Rectal smooth muscle tissue (tissue), 1 donor: ENCODE measurements around the gene ADAMTS12.
"Not testable (repeated sequence)": the region's sequence is repeated elsewhere in the genome, so short reads cannot be mapped to it uniquely, and the experiment has no call there.

Source experiments
- H3K27ac ChIP-seq: one replicate; pipeline ENCODE4 v1.7.0; 2013; ENCODE audit warnings: low read depth, low read length, inconsistent platforms
- H3K27me3 ChIP-seq: one replicate; pipeline ENCODE4 v1.7.0; 2013; ENCODE audit warnings: low read length; ENCODE audit not compliant: control insufficient read depth, insufficient read depth
- H3K36me3 ChIP-seq: one replicate; pipeline ENCODE4 v1.7.0; 2013; ENCODE audit warnings: low read length; ENCODE audit not compliant: control insufficient read depth, insufficient read depth
- H3K4me1 ChIP-seq: one replicate; pipeline ENCODE4 v1.7.0; 2013; ENCODE audit warnings: low read length; ENCODE audit not compliant: control insufficient read depth, insufficient read depth
- H3K4me3 ChIP-seq: one replicate; pipeline ENCODE4 v1.7.0; 2013; ENCODE audit warnings: low read length
- H3K9ac ChIP-seq: one replicate; pipeline ENCODE4 v1.7.0; 2013; ENCODE audit warnings: low read length

ADAMTS12 gene

DNA sequence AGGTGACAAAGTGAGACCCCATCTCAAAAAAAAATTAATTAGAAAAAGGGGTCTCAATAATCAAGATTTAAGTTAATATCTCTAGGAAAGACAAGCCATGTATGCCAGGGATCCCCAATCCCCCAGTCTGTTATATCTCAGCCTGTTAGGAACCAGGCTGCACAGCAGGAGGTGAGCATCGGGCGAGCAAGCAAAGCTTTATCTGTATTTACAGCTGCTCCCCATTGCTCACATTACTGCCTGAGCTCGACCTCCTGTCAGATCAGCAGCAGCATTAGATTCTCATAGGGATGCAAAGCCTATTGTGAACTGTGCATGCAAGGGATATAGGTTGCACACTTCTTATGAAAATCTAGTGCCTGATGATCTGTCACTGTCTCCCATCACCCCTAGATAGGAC is 334.2 kb downstream of the ADAMTS12 start:
- Histone ChIP-seq H3K36me3 (no peaks in the 10 kb centered on the region), H3K4me3 (no peak overlapping the region), H3K4me1 (no peaks in the 10 kb centered on the region), H3K9ac (no peak overlapping the region), H3K27ac (no peak overlapping the region), H3K27me3 (no peaks in the 10 kb centered on the region)

DNA sequence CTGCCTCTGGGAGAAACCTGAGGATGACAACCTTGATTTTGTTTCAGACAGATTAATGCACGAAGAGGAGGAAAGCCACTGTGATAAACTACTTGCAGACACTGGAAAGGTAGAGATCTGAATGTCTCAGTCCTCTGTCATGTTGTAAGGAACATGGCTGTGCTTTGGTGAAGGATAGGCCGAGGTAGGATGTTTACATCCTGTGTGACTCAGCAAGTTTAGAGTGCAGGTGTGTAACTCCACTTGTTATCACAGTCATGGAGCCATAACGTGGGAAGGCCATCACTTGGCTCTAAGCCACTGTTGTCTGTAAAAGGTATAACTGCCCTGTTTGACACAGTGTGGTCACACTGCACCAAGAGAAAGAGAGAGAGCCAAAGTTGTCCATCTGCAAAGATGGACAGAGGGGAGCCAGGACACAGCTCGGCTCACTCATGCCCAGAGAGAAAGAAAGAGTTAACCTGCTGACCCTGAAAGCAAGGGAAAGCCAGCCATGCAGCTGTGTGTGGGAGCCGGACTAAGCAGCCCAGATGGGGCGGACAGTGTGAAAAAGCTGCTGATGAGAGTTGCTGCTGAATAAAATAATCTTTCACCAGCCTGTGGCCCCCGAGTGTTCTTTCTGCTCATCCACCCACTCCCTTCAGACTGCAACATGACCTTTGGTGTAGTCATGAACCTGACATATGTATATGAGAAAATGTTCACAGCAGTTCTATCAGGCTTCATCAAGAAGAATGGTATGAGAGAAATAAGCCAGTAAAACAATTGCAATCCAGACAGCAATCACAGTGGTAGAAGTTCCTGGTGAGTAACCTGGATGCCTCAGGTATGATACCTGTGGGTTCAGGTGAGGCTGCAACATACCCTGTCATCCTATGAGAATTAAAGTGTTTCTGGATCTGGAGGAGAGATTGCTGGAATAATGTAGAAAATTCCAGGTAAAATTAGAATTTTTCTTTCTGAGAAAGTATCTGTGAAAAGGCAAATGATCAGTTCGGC is 335.2 kb downstream of the ADAMTS12 start:
- H3K27me3 ChIP-seq: no peaks in the 10 kb centered on the region
- H3K4me3 ChIP-seq: no peak overlapping the region
- no peak overlapping the region for H3K9ac ChIP-seq
- H3K36me3 ChIP-seq: no peaks in the 10 kb centered on the region
- no peaks in the 10 kb centered on the region for H3K4me1 ChIP-seq
- H3K27ac ChIP-seq: no peak overlapping the region

DNA sequence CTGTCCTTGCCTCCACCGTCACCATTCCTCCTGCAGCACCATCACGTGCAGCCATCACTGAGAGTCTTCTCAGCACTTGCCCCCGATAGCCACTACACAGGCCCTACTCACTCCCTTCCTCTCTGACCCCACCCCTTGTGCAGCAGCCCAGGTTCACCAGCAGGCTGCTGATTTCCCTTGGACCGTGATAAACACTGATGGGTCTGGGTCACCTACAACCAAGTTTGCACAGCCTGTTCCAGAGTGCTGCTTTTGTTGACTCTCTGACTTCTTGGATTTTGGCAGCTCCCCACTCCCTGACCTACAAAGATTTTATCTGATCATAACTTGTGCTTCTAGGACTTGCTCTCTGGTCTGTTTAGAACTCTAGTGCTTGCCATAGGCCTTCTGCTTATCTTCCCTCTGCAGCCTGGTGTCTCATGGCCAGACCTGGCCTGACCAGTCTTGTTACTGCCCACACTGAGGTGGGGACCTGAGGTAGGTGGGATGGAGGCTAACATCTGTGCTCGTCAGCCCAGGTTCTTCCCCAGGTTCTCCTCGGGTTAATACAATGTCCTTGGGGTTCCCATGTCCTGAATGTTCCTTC is 341.7 kb downstream of the ADAMTS12 start:
- Histone ChIP-seq H3K27me3 (no peaks in the 10 kb centered on the region), H3K4me3 (no peak overlapping the region), H3K27ac (no peak overlapping the region), H3K36me3 (no peaks in the 10 kb centered on the region), H3K9ac (no peak overlapping the region), H3K4me1 (no peaks in the 10 kb centered on the region)

DNA sequence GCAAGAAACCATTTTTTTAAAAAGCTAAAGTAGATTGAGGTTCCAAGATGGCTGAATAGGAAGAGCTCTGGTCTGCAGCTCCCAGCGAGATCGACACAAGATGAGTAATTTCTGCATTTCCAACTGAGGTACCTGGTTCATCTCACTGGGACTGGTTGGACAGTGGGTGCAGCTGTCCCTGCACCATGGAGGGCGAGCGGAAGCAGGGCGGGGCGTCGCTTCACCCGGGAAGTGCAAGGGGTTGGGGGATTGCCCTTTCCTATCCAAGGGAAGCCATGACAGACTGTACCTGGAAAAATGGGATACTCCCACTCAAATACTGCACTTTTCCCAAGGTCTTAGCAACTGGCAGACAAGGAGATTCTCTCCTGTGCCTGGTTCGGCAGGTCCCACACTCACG is 352.0 kb downstream of the ADAMTS12 start:
- H3K4me1 ChIP-seq, H3K36me3 ChIP-seq, H3K9ac ChIP-seq, H3K27ac ChIP-seq, H3K4me3 ChIP-seq, H3K27me3 ChIP-seq: not testable (repeated sequence)

DNA sequence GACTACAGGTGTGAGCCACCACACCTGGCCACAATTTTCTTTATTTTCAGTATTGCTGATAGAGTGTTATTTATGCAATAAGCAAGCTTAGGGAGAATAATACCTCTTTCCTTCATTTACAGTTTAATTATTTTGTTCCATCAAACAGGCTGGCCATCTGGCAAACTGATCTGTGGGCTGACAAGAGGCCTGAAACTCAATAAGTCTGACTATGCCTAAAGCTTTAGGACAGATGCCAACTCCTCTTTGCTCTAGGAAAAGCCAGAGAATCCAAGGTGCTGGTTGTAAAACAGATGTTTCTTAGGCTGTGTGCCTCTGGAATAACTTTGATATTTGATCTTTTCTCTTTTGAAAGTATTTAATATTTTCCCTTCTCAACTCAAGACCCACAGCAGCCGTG is 352.6 kb downstream of the ADAMTS12 start:
- H3K27ac ChIP-seq: no peak overlapping the region
- no peaks in the 10 kb centered on the region for H3K36me3 ChIP-seq
- H3K4me3 ChIP-seq: no peak overlapping the region
- no peaks in the 10 kb centered on the region for H3K4me1 ChIP-seq
- no peak overlapping the region for H3K9ac ChIP-seq
- H3K27me3 ChIP-seq: no peaks in the 10 kb centered on the region

DNA sequence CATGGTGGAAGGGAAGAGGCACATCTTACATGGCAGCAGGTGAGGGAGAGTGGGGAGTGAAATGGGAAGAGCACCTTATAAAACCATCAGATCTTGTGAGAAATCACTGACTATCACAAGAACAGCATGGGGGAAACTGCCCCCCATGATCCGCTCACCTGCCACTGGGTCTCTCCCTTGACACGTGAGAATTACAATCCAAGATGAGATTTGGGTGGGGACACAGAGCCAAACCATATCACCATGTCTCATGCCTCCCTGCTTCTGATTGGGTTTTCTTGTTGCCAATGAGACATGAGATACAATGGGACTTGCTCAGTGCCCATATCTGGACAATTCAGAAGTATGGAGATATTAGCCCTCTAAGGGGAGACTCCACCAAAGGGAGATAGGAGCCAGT is 353.6 kb downstream of the ADAMTS12 start:
- no peak overlapping the region for H3K27ac ChIP-seq
- H3K4me1 ChIP-seq: no peaks in the 10 kb centered on the region
- H3K9ac ChIP-seq: no peak overlapping the region
- H3K27me3 ChIP-seq: no peaks in the 10 kb centered on the region
- no peaks in the 10 kb centered on the region for H3K36me3 ChIP-seq
- H3K4me3 ChIP-seq: no peak overlapping the region

DNA sequence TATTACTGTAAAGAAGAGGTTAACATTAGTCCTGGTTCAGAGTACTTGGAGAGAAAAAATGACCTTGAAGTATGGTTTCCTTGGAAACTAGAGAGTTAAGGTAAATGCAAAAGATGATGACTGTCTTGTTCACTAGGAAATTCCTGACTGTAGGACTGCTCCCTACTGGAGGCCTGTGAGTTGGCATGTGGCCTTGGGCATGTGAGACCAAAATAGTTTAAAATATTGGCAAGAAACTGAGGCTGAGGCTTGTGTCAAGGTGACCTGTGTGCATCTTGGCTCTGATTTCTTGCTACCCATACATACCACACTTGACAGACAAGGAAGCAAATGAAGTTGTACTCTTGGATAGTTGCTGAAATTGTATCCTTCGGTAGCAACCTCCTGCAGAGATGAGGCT is 354.6 kb downstream of the ADAMTS12 start:
- Histone ChIP-seq H3K27ac (no peak overlapping the region), H3K27me3 (no peaks in the 10 kb centered on the region), H3K4me3 (no peak overlapping the region), H3K9ac (no peak overlapping the region), H3K4me1 (no peaks in the 10 kb centered on the region), H3K36me3 (no peaks in the 10 kb centered on the region)

DNA sequence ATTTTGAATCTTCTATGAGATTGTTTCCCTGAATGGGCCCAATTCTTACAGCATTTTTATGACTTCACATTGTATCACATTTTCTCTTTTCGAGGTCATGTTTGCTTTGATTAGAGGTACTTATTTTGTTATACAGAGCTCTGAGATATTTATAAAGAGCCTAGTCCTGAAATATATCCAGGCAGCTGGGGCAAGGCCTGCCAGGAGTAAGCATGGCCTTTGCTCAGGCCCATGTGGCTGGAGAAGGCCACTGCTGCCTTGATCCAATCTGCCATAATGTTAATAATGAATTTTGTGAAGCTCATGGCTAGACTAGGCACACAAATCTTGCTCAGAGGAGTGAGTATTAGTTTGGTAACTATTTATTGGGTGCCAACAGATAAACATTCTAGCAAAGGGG is 355.0 kb downstream of the ADAMTS12 start:
- H3K27ac ChIP-seq: no peak overlapping the region
- no peaks in the 10 kb centered on the region for H3K4me1 ChIP-seq

DNA sequence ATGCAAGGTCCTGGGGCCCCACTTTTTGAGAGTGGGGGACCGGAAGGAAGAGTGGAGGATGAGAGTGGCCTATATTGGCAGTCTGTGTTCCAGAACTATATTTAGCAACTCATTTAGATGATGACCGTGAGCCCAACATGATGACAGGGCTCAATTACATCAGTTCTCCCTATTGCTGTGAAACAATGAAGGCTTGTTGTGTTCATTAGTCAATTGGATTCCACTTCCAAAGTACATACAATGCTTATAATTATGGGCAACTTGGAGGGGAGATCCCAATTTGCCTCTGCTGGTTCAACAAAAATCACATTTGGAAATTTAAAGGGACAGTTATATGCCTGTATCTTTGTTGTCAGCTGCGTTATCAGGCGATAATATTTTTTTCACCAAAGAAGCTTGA is 360.0 kb downstream of the ADAMTS12 start:
- Histone ChIP-seq H3K9ac (no peak overlapping the region), H3K36me3 (peaks cover 2% of the 10 kb centered on the region), H3K4me3 (no peak overlapping the region), H3K27ac (no peak overlapping the region), H3K4me1 (no peaks in the 10 kb centered on the region), H3K27me3 (no peaks in the 10 kb centered on the region)

More for the DNA sequence above, 355.0 kb downstream of the ADAMTS12 start:
- Histone ChIP-seq H3K4me3 (no peak overlapping the region), H3K27me3 (no peaks in the 10 kb centered on the region), H3K36me3 (no peaks in the 10 kb centered on the region), H3K9ac (no peak overlapping the region)

DNA sequence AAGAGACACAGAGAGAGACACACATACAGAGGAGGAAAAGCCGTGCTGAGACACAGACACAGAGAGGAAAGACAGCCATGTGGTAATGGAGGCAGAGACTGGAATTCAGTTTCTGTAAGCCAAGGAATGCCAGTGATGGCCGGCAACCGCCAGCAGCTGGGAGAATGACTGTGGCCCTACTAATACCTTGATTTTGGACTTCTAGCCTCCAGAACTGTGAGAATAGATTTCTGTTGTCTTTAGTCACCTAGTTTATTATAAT is 360.8 kb downstream of the ADAMTS12 start:
- Histone ChIP-seq H3K27me3 (no peaks in the 10 kb centered on the region), H3K36me3 (peaks cover 2% of the 10 kb centered on the region), H3K9ac (no peak overlapping the region), H3K4me1 (no peaks in the 10 kb centered on the region), H3K4me3 (no peak overlapping the region), H3K27ac (no peak overlapping the region)

DNA sequence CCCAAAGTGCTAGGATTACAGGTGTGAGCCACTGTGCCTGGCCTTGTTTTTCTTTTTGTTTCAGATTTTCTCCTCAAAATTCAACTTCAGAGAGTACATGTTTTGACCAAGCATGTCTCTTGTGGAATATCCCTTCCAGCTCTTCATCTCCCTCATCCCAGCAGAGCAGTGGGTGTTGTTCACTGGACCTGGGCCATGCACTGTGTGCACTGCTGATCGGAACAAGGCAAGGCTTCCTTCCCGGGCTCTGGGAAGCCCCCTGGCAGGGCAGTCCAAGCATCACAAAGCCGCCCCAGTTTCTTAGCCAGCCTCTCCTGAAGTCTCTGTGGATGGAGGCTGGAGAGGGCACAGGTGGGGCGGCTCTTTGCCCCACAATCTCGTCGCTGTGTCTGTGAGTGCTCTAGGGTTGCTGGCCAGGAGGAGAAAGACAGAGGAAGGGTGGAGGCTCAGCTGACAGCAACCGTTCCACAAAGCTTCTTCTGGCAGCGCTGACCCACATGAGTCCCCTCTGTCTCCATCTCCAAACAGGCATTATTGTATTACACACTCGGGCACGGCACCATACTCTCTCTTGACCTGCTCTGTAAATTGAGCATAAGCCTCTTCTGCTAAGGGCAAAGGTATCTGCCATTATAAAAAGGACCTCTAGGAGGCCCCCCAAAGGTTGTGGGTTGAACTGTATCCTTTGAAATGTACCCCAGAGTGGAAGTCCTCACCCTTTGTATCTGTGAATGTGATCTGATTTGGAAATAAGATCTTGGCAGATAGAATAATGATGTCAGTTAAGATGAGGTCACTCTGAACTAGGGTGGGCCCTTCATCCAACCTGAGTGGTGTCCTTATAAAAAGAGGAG is 361.4 kb downstream of the ADAMTS12 start:
- Histone ChIP-seq H3K27ac (no peak overlapping the region), H3K36me3 (peaks cover 2% of the 10 kb centered on the region), H3K4me1 (no peaks in the 10 kb centered on the region), H3K4me3 (no peak overlapping the region), H3K9ac (no peak overlapping the region), H3K27me3 (no peaks in the 10 kb centered on the region)

DNA sequence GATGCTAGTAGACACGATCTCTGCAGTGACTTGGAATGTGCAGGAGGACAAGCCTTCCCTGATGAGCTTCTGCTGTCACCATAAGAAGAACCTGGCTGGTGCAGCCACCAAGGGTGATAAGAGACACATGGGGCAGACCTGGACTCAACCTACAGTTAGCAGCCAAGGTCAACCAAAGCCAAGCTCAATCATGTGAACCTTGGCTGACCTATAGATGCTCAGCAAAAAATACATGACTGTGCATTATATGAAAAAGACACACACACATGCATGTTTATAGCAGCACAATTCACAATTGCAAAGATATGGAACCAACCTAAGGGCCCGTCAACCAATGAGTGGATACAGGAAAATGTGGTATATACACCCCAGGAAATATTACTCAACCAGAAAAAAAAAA is 364.1 kb downstream of the ADAMTS12 start:
- H3K27me3 ChIP-seq: no peaks in the 10 kb centered on the region
- H3K36me3 ChIP-seq: peaks cover 2% of the 10 kb centered on the region
- no peaks in the 10 kb centered on the region for H3K4me1 ChIP-seq
- no peak overlapping the region for H3K9ac ChIP-seq
- H3K4me3 ChIP-seq: no peak overlapping the region
- no peak overlapping the region for H3K27ac ChIP-seq
